NT2/D1 (cell line): ENCODE data around the gene C19orf47.
A peak's percentile ranks its signal among the peaks of the same experiment; 100 is the strongest.

Source experiments
- DNase-seq: peaks from one replicate; pipeline ENCODE4 v3.0.0-alpha.2; 2011; ENCODE audit warnings: low read depth, low spot score
- H3K27me3 ChIP-seq: 2 replicates; pipeline ENCODE4 v1.6.0; 2011; ENCODE audit warnings: mild to moderate bottlenecking; ENCODE audit not compliant: insufficient read length, insufficient read depth
- H3K36me3 ChIP-seq: 2 replicates; pipeline ENCODE4 v1.6.1; 2011; ENCODE audit warnings: mild to moderate bottlenecking, low read length, mixed read lengths; ENCODE audit not compliant: insufficient read depth, insufficient read length
- H3K4me1 ChIP-seq: 2 replicates; pipeline ENCODE4 v1.5.1; 2011; ENCODE audit not compliant: insufficient read depth, insufficient read length
- H3K4me3 ChIP-seq: 2 replicates; pipeline ENCODE4 v1.5.1; 2011; ENCODE audit warnings: low read depth; ENCODE audit not compliant: insufficient read length
- H3K9ac ChIP-seq: 2 replicates; pipeline ENCODE4 v1.6.0; 2011; ENCODE audit warnings: low read depth; ENCODE audit not compliant: insufficient read length
- H3K9me3 ChIP-seq: 2 replicates; pipeline ENCODE4 v1.5.1; 2011; ENCODE audit warnings: mild to moderate bottlenecking, low read length; ENCODE audit not compliant: insufficient read depth
- SUZ12 ChIP-seq: IDR thresholded peaks from 2 replicates; pipeline ENCODE4 v1.6.1; 2011; ENCODE audit not compliant: insufficient read length, insufficient read depth; ENCODE audit errors: extremely low read depth
- YY1 ChIP-seq: IDR thresholded peaks from 2 replicates; pipeline ENCODE4 v1.6.1; 2011; ENCODE audit not compliant: insufficient read length, insufficient read depth
- ZNF274 ChIP-seq: IDR thresholded peaks from 2 replicates; pipeline ENCODE4 v1.6.1; 2011; ENCODE audit warnings: mild to moderate bottlenecking, low read depth, low read length

The C19orf47 gene

GRCh38 chr19:40283414-40284250, 64.6 kb downstream of the C19orf47 start:
- peaks cover 21% of the 10 kb centered on the region for H3K4me1 ChIP-seq
- H3K9ac ChIP-seq: peak overlapping the region; percentile 95
- no peaks in the 10 kb centered on the region for H3K9me3 ChIP-seq
- DNase-seq: no peak
- H3K27me3 ChIP-seq: no peaks in the 10 kb centered on the region
- no peak for TF ChIP-seq YY1
- TF ChIP-seq SUZ12: no peak
- no peak for TF ChIP-seq ZNF274
- peaks cover 25% of the 10 kb centered on the region for H3K36me3 ChIP-seq
- peak overlapping the region; percentile 84 for H3K4me3 ChIP-seq

DNA sequence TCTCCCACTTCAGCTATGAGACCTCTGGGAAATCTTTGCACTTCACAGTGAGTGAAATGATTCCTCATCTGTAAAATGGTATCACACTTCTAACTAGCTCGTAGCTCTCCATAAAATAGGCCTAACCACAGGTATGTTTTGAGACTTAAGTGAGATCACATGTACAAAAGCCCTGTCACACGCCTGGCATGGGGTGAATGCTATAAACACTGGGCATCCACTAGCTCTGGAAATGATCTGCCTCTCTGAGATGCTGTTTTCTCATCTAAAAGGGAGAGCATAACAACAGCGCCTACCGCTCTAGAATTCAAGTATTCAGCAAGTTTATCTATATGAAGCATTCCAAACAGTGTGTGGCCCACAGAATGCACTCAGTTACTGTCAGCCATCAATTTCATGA, 65.3 kb downstream of the C19orf47 start:
- Histone ChIP-seq H3K9ac (peak overlapping the region; percentile 95), H3K4me3 (no peak overlapping the region), H3K4me1 (peaks cover 21% of the 10 kb centered on the region), H3K36me3 (peaks cover 26% of the 10 kb centered on the region), H3K27me3 (no peaks in the 10 kb centered on the region), H3K9me3 (no peaks in the 10 kb centered on the region)
- TF ChIP-seq ZNF274: no peak
- TF ChIP-seq SUZ12: no peak
- TF ChIP-seq YY1: no peak
- DNase-seq: no peak

DNA sequence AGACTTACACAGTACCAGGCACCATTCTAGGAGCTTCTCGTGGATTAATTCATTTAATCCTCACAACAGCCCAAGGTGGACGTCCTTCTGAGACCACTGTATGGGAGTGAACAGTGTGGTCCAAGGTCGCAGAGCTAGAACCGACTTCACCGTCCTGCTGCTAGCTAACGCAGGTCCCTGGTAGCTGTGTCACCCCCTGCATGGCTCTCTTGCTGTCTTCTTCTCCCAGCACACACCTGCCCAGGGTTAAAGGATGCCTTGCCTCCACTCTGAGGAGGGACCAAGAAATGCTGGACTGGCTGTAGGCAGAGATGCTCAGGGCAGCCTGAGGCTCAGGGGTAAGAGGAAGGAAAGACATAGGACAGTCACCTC, 66.0 kb downstream of the C19orf47 start:
- Histone ChIP-seq H3K9me3 (no peaks in the 10 kb centered on the region), H3K27me3 (no peaks in the 10 kb centered on the region), H3K36me3 (peaks cover 26% of the 10 kb centered on the region), H3K4me3 (no peak overlapping the region), H3K9ac (peak overlapping the region; percentile 17), H3K4me1 (peaks cover 24% of the 10 kb centered on the region)
- DNase-seq: no peak
- no peak for TF ChIP-seq SUZ12
- no peak for TF ChIP-seq ZNF274
- no peak for TF ChIP-seq YY1

- DNase-seq: no peak
- Histone ChIP-seq H3K36me3 (peaks cover 26% of the 10 kb centered on the region), H3K9me3 (no peaks in the 10 kb centered on the region), H3K4me3 (no peak overlapping the region), H3K9ac (peak overlapping the region; percentile 18), H3K4me1 (peaks cover 24% of the 10 kb centered on the region), H3K27me3 (no peaks in the 10 kb centered on the region)
- TF ChIP-seq SUZ12 (no peak), YY1 (no peak), ZNF274 (no peak)
Observed at GRCh38 chr19:40281381-40282208, 66.6 kb downstream of the C19orf47 start.

GRCh38 chr19:40280608-40281221, 67.5 kb downstream of the C19orf47 start:
- Histone ChIP-seq H3K36me3 (peaks cover 26% of the 10 kb centered on the region), H3K9ac (peak overlapping the region; percentile 71), H3K27me3 (no peaks in the 10 kb centered on the region), H3K9me3 (no peaks in the 10 kb centered on the region), H3K4me3 (no peak overlapping the region), H3K4me1 (peaks cover 24% of the 10 kb centered on the region)
- no peak for TF ChIP-seq SUZ12
- no peak for TF ChIP-seq YY1
- no peak for TF ChIP-seq ZNF274
- no peak for DNase-seq

- no peak overlapping the region for H3K4me3 ChIP-seq
- TF ChIP-seq YY1: no peak
- no peak for TF ChIP-seq SUZ12
- no peak for TF ChIP-seq ZNF274
- H3K27me3 ChIP-seq: no peaks in the 10 kb centered on the region
- peaks cover 27% of the 10 kb centered on the region for H3K4me1 ChIP-seq
- H3K9ac ChIP-seq: peak overlapping the region; percentile 57
- no peak for DNase-seq
- H3K36me3 ChIP-seq: peaks cover 29% of the 10 kb centered on the region
- H3K9me3 ChIP-seq: no peaks in the 10 kb centered on the region
Observed at GRCh38 chr19:40279761-40280607, 68.2 kb downstream of the C19orf47 start.

DNA sequence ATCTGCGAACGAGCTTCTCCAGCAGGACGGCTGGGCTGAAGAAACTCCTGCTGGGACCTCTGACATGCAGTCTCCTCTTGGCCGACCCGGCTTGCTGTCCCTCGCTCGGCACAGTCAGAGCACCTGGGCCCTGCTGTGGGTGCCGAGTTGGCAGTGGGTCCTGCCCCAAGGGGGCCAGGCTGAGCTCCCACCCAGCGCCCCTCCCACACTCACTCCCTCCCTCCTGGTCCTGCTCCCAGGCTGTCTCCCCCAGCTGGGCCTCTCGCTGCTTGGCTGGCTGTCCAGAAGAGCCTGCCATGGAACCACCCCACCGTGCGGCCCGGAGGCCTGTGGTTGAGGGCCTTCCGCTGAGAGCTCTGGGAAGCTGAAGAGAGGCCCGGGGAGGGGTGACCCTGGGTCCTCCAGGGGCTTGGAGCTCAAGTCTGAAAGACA, 69.1 kb downstream of the C19orf47 start:
- DNase-seq: no peak
- H3K4me3 ChIP-seq: no peak overlapping the region
- H3K36me3 ChIP-seq: peaks cover 29% of the 10 kb centered on the region
- H3K9ac ChIP-seq: no peak overlapping the region
- no peaks in the 10 kb centered on the region for H3K27me3 ChIP-seq
- H3K9me3 ChIP-seq: no peaks in the 10 kb centered on the region
- TF ChIP-seq YY1 (no peak), ZNF274 (no peak), SUZ12 (no peak)
- H3K4me1 ChIP-seq: peaks cover 32% of the 10 kb centered on the region
